Left colon (tissue), 2 donors: ENCODE data around the gene AATF. TPM values are rescaled to one million over a fixed set of nuclear protein-coding genes. Genes with fewer than 3 reads are reported as not detected.

Source experiments
- ATAC-seq: fragments of 200-7000 bp; cut with Tn5 transposase; one replicate; pipeline ENCODE4 v1.9.1; 2020; ENCODE audit warnings: mild to moderate bottlenecking, moderate library complexity
- DNase-seq, 2 donors: peaks; one replicate each; pipeline ENCODE4 v3.0.0-alpha.2; 2020
- intact Hi-C, 2 donors: fragments of 100-400 bp; cut with DNase I in 1 of 2; cut with micrococcal nuclease in 1 of 2; formaldehyde crosslinking; loops; one replicate each; pipeline versions ENCODE4 v1.11.2 to v1.14.0; 2022; cut with DNase I, micrococcal nuclease
- total RNA-seq, 2 donors: library from RNA; stranded (reverse); fragmentation: NEBNext Ultra II Directional; extraction: Animal tissue kit (Norgen Biotek cat#: 25700); gene quantifications; one replicate each; pipeline ENCODE4 v1.2.1, GENCODE V29; 2021
- donor health status: DM: no; HTN: no; CAD: no.
- donor health status: DM: yes; HTN: yes; CAD: no.

AATF gene
- total RNA-seq, 2 donors from 2014 or later, result 33.6 to 36.5 TPM

GRCh38 chr17:37026531-37026869, 77.7 kb downstream of the AATF start:
- no peak for DNase-seq
- ATAC-seq, result peak; percentile 41
- intact Hi-C loops, result no loop called here

DNA sequence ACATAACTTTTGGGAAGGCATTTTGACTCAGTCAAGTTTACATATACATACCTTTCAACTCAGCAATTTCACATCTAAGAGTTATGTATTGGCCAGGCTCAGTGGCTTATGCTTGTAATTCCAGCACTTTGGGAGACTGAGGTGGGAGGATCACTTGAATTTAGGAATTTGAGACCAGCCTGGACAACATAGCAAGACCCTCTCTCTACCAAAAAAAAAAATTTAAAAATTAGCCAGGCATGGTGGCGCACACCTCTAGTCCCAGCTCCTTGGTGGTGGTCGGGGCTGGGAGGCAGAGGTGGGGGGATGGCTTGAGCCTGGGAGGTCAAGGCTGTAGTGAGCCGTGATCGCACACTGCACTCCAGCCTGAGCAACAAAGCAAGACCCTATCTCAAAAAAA, 79.3 kb downstream of the AATF start:
- intact Hi-C loops, result no loop called here
- ATAC-seq (no peak), DNase-seq (no peak)

DNA sequence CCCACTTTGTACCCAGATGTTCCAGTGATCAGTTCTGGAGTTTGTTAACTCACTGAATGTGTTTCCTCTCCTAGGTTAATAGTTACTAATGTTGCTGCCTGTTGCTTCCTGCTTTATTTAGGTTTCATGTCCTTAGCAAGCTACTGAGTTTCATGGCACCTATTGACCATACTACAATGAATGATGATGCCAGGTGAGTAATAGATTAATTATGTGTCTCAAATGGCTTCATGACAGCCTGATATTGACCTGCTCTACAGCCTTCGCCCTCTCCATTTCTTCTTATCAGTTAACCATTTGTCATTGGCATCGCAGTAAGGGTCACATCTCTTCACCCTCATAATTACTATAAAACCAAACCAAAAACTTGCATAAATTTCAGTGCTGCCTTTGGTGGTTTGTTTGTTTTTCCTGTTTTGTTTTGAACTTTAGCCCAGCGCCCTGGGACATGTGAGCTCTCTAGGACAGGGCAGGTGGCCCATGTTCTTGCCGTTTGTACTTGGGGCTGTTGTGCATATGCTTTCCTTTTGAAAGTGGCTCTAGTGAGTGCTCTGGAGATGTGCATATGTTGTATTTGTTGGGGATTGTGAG, 82.8 kb downstream of the AATF start:
- DNase-seq (no peak), ATAC-seq (no peak)
- intact Hi-C loops, result no loop called here

- ATAC-seq (no peak), DNase-seq (no peak)
- intact Hi-C loops, result no loop called here
Measured at GRCh38 chr17:37037590-37038155, 88.9 kb downstream of the AATF start.

GRCh38 chr17:37039269-37039668, 90.5 kb downstream of the AATF start:
- DNase-seq (no peak), ATAC-seq (no peak)
- intact Hi-C loops, result no loop called here

DNA sequence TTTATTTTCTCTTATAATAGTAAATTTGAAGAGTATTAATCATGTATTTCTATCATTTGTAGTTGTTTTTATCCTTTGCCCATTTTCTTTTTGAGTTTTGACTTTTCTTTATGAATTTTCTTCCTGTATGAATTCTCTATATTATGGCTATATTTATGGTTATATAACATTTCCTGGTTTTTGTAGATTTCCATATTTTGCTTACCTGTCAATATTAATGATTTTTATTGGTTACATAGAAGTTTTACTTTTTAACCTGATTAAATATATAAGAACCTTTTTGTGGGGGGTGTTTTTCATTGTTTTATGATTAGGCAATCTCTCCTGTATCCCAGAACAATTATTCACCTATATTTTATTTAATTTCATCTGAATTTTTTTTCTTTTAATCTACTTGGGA, 93.2 kb downstream of the AATF start:
- DNase-seq (no peak), ATAC-seq (no peak)
- intact Hi-C loops, result loop anchor here in 1 of 2 donors (10.0 kb wide), 1 partner anchor 417 kb away; no protein-coding TSS in a partner anchor

DNA sequence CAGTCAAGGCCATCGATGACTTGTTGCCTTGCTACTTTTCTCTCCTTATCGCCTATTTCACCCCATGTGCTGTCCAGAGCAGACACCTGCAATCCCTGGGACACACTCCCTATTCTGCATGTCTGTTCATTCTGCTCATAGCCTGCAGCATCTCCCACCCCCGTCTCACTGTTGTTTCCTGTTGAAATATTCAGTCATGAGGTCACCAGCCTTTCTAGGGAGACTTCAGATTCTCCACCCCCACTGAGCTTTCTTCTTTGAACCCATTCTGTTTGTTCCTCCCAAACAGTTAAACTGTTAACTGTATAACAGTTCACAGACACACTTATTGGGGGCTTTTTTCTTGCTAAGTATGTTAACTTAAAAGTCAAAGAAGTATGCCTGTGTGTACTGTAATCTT, 94.4 kb downstream of the AATF start:
- ATAC-seq, result no peak
- no peak for DNase-seq
- intact Hi-C loops, result loop anchor here in 1 of 2 donors (10.0 kb wide), 1 partner anchor 418 kb away; no protein-coding TSS in a partner anchor

- no peak for ATAC-seq
- intact Hi-C loops, result loop anchor here in 1 of 2 donors (10.0 kb wide), 1 partner anchor 421 kb away; no protein-coding TSS in a partner anchor
- no peak for DNase-seq
Measured at GRCh38 chr17:37045351-37045922, 96.7 kb downstream of the AATF start.

- peak; percentile 68 to 82 for DNase-seq
- intact Hi-C loops, result loop anchor here in 1 of 2 donors (10.0 kb wide), 1 partner anchor 423 kb away; no protein-coding TSS in a partner anchor
- ATAC-seq, result peak; percentile 52
Measured at GRCh38 chr17:37047631-37048104, 98.9 kb downstream of the AATF start.

DNA sequence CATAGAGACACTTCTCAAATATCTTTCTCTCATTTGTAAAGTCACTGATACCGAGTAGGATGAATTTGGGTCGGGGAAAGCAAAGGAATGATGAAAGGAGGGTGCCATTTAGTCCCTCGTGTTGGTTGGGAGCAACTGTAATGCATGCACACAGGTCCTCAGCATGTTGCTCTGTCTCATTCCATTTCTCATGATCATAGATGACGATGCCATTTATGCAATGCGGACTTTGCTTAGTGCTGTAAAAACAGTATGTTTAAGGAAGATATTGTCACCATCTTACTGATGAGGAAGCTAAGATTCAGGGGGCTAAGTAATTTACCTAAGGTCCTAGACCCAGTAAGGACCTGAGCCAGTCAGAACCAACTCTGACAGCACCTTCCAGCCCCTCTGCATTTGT, 100.1 kb downstream of the AATF start:
- intact Hi-C loops, result loop anchor here in 1 of 2 donors (10.0 kb wide), 1 partner anchor 424 kb away; no protein-coding TSS in a partner anchor
- DNase-seq (no peak), ATAC-seq (peak; percentile 47)

DNA sequence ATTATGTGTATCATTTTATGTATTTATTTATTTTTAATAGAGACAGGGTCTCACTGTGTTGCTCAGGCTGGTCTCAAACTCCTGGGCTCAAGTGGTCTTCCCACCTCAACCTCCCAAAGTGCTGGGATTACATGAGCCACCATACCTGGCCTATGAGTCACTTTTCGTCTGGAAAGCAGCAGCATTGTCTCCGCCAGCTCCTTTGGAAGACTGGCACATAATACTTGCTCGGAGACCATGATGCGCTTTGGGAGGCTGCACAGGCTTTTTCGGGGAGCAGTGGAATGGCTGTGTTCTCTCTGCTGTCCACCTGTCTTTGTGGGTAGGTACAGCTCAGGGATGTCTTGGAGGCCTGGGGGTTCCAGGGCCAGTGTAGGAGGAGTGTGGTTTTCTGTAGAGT, 102.2 kb downstream of the AATF start:
- ATAC-seq (no peak), DNase-seq (no peak)
- intact Hi-C loops, result no loop called here

DNA sequence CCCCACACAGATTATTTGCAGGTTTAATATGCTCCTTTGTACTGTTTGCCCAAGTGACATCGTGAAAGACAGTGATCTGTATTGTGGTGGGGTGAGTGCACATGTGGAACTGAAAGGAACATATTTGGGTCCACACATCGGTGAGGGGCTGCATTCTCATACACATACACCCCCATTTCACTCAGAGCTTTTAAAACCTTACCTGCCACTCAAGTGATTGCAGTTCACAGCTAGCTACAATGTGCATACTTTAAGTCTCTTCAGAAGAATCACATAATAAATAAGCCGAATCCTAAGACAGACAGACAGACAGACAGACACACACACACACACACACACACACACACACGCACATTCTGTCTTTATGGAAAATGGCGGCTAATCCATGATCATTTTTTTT, 102.6 kb downstream of the AATF start:
- no peak for DNase-seq

DNA sequence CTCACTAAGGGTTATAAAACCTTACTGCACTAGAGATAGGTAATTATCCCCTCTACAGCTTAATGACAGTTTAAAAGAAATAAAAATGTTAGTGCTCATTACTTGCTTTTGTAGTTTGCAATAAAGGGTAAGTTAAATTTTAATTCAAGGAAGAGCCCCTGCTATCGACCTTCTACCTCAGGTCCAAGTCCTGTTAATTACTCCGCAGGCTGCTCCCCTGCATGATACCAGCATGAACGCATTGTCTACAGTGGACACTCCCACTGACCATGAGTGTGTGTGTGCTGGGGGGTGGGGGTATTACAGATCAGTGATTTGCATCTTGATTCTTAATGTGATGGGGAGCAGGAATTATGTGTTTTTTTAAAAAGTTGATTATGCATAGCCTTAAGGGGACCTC, 103.1 kb downstream of the AATF start:
- DNase-seq, result peak in 1 of 2 donors; percentile 26
- intact Hi-C loops, result no loop called here
- peak; percentile 94 for ATAC-seq

More for the DNA sequence above, 102.6 kb downstream of the AATF start:
- ATAC-seq, result peak; percentile 25
- intact Hi-C loops, result no loop called here

- DNase-seq (no peak), ATAC-seq (no peak)
- intact Hi-C loops, result no loop called here
Measured at GRCh38 chr17:37052450-37052849, 103.7 kb downstream of the AATF start.

- ATAC-seq, result no peak
- DNase-seq, result no peak
- intact Hi-C loops, result no loop called here
Measured at GRCh38 chr17:37054894-37055293, 106.1 kb downstream of the AATF start.

DNA sequence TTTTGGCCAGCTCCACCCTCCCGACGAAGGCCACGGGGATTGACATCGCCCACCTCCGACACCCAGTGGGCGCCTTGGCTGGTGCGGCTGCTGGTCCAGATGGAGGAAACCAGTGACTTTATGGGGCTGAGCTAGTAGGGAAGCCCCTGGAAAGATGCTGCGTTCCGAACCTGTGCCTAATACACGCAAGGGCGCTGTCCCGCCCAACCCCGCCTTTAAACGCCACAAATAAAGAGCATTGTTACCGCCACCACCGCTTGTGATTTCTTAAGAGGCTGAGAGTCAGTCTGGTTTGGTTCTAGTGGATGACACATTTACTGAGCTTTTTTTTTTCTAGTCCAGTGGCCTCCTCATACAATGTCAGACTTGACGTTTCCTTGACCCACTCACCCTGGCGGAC, 107.9 kb downstream of the AATF start:
- intact Hi-C loops, result no loop called here
- no peak for DNase-seq
- ATAC-seq, result no peak

- DNase-seq (no peak), ATAC-seq (no peak)
- intact Hi-C loops, result no loop called here
Measured at GRCh38 chr17:37059493-37059892, 110.7 kb downstream of the AATF start.

GRCh38 chr17:37060094-37060493, 111.3 kb downstream of the AATF start:
- intact Hi-C loops, result no loop called here
- DNase-seq (no peak), ATAC-seq (no peak)

- intact Hi-C loops, result no loop called here
- peak; percentile 81 for ATAC-seq
- DNase-seq, result no peak
Measured at GRCh38 chr17:37060928-37061327, 112.2 kb downstream of the AATF start.

GRCh38 chr17:37062021-37062420, 113.3 kb downstream of the AATF start:
- intact Hi-C loops, result no loop called here
- ATAC-seq (no peak), DNase-seq (no peak)
